Measurements from ENCODE around the gene RERE.

DNA sequence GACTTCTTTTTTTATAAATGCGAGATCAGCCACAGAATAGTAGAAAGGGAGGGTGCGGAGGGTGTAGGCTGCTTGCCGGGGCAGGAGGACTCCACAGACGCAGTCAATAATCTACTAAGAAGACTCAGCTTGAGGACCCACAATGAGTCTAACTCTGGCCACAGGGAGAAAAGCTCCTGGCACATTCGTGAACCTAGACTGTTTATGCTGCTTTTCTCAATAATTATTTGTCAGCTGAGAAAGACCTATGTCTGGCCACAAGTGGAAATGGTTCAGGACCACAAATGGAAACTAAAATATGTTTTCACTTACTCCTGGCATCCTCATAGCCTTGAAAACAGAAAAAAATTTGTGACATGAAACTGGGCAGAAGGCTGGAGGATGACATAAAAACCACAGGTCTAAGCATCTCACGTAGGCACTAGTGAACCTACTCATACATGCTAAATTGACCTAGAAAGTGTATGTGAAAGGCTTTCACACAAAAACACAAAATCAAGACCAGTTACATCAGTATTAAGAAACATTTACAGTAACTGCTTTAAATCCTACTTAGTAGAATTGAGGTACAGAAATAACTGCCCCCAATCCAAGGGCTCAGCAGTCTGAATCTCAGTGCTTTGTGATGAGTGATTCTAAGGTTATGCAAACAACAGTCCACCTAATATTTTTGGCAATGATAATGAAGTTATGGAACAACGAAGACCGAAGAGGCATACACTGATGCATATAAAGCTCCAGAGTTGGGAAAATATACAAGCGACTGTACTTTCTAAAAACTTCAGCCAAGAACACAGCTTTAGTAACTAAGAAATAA, 340.1 kb downstream of the RERE start:
- TF ChIP-seq EZH2 (IDR thresholded peaks at IDR 0.05; ENCODE audit: borderline replicate concordance) (no peak), CTCF (IDR thresholded peaks at IDR 0.05; ENCODE audit: poor library complexity) (no peak)

Data from hepatocyte (in vitro differentiated cells).